Tibial nerve (tissue), 4 donors: Measurements from ENCODE around the gene PRKAR1A.

Source experiments
- CTCF ChIP-seq, 5 experiments: fragments of 200-600 bp in 3 of 5; fragments of 450-650 bp in 2 of 5; sonication (generic) in 3 of 5; IDR thresholded peaks; one replicate each; pipeline ENCODE4 v1.5.1; 2016 to 2019; ENCODE audit warnings: antibody characterized with exemption in 5 of 5, mild to moderate bottlenecking in 3 of 5, moderate library complexity in 2 of 5
- EP300 ChIP-seq, 2 donors: sonication (generic); formaldehyde crosslinking; IDR thresholded peaks; one replicate each; pipeline ENCODE4 v1.6.1; 2017; ENCODE audit warnings: antibody characterized with exemption in 2 of 2, mild to moderate bottlenecking in 1 of 2
- POLR2A ChIP-seq, 2 donors: fragments of 450-650 bp; IDR thresholded peaks; one replicate each; pipeline ENCODE4 v1.6.1; 2017; ENCODE audit warnings: antibody characterized with exemption in 2 of 2, mild to moderate bottlenecking in 2 of 2, moderate library complexity in 2 of 2

GRCh38 chr17:68599552-68600066, 87.4 kb downstream of the PRKAR1A start:
- TF ChIP-seq CTCF (IDR thresholded peaks at IDR 0.05) = no peak
- no peak for TF ChIP-seq POLR2A (IDR thresholded peaks at IDR 0.05)
- no peak for TF ChIP-seq EP300 (IDR thresholded peaks at IDR 0.05)
